ENCODE data around the gene CES3.
A peak's percentile ranks its signal among the peaks of the same experiment; 100 is the strongest.

CES3 gene, protein sequence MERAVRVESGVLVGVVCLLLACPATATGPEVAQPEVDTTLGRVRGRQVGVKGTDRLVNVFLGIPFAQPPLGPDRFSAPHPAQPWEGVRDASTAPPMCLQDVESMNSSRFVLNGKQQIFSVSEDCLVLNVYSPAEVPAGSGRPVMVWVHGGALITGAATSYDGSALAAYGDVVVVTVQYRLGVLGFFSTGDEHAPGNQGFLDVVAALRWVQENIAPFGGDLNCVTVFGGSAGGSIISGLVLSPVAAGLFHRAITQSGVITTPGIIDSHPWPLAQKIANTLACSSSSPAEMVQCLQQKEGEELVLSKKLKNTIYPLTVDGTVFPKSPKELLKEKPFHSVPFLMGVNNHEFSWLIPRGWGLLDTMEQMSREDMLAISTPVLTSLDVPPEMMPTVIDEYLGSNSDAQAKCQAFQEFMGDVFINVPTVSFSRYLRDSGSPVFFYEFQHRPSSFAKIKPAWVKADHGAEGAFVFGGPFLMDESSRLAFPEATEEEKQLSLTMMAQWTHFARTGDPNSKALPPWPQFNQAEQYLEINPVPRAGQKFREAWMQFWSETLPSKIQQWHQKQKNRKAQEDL

DNA sequence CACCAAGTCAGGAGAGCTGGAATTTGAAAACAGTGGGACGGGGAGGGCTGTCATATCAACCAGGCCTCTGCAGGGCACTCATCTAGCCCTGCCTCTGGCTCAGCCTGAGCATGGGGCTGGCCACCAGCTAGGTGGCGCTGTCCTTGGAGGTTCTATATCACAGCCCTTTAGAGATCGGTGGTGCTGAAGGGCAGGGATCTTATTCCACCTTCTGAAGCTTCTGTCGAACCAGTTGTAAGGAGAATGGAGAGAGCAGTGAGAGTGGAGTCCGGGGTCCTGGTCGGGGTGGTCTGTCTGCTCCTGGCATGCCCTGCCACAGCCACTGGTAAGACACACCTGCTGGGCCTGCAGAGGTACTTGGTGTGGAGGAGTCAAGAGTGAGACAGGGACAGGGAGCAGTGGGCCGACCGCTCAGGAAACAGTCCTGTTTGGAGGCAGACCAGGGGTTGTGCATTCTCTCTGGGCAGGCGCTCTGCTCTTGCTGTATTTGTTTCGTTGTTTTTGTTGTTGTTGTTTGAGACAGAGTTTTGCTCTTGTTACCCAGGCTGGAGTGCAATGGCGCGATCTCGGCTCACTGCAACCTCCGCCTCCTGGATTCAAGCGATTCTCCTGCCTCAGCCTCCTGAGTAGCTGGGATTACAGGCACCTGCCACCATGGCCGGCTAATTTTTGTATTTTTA lies at the start of gene CES3:
CES3 (plus strand) TSS at position 202 of the 680 bp plus-strand sequence; CDS start at position 244, 42 bp downstream.
- FAIRE-seq = peak; percentile 84

DNA sequence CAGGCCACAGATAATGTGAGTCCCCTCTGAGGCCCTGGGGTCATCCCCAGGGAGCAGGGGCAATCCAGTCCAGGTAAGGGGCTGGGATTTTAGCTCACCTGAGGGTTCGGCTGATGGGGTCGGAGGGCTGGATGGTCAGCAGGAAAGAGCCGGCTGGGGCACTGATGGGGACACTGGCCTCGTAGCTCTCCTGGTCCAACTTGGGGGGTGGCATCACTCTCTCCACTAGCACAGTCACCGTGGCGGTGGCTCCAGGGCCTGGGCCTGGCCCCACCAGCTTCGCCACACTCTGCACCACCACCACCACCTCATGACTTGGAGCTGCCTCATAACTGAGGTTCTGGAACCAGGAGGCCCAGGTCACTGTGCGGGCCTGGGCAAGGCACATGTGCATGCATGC lies 49.3 kb upstream of the CES3 start:
- FAIRE-seq = no peak

DNA sequence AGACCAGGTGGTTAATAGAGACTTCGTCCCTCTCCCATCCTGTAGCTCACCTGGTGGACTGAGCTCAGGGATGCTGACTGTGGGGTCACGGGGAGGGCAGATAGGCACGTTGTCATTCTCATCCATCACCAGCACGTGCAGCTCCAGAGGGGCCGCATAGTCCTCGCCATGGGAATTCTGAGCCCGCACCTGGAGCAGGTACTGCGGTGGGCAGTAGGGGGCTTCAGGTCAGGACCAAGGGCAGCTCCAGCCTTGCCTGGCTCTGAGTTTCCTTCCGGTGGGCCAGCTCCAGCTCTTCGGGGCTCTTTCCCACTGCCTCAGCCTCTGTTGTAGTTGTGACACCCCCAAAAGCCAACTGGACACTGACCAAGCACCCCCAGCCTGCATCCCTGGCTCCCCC lies 48.0 kb upstream of the CES3 start:
- FAIRE-seq = no peak

DNA sequence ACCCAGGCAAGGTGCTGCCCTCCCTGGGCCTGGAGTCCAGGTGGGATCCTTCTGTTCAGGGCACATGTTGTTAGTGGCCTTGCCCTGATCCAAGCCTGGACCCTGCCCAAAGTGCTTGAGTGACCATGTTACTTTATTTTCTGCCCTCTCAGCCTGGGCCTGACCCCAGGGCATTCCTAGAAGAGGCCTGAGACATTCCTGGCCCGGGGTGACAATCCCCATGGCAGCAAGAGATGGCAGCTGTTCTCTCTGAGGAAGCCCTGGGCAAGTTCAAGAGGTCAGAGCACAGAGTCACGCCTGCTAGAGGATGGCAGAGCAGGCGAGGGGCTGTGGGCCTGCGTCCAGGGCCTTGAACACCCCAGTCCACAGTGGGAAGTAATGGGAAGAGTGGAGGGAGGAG lies 47.4 kb upstream of the CES3 start:
- FAIRE-seq = no peak

DNA sequence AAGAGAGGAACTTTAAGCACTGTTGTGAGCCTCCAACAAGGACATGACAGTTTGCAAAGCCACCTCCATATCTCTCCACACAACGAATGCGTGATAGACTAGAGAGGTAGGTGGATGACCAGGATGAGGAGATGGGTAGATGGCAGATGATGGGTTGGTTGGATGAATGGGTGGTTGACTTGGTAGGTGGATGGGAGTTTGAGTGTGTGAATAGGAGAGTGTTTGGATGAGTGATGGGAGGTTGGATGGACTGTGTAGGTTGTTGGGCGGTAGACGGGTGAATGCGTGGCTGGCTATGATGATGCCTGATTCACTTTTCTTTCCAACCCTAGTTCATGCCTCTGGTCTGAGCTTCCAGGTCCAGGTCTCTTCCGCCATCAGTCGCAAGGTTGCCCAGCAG lies 46.5 kb upstream of the CES3 start:
- FAIRE-seq = no peak

DNA sequence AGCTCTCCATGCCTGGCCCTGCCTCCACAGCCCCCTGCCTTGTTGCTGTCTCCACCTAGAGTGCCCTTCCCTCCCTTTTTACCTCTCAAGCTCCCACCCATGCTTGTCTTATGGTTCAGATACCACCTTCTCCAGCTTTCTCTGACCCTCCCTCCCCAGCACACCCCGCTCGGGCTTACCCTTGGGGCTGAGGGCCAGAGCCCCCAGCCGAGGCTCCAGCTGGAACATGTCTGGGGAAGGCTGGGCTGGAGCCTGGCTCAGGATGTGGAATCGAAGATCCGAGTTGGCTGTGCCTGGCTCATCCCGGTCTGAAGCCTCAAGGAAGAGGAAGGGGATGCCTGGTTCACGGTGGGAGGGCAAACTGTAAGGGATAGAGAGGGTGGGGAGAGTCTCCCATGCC lies 46.0 kb upstream of the CES3 start:
- FAIRE-seq = no peak

DNA sequence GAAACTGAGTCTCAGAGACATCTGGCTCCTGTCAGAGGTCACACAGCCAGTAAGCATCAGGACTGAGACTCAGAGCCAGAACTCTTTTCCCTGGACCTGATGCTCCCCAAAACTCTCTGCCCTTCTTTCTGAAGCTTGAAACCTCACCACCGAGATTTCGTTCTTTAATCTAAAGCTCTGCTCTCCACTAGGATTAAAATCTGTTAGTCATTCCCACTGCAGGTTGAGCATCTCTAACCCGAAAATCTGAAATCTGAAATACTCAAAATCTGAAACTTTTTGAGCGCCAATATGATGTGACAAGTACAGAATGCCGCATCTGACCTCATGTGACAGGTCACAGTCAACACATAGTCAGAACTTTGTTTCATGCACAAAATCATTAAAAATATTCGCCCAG lies 44.5 kb upstream of the CES3 start:
- FAIRE-seq = no peak

DNA sequence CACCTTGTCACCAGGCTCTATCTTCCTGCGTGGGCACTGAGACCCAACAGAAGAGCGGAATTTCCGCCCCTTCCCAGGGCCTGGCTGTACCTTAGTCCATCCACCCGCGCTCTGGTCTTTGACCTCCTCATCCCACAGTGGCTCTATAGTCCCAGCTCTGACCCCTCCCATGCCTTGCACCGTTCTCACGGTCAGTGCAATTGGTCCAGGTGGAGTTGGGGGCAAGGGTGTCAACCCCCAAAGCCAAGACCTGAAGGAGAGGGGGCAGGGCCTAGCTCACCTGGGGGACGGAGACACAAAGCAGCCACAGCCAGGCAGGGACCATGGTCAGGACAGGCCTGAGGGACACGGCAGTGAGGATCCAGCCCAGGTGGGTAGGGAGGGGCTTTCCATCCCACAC lies 43.3 kb upstream of the CES3 start:
- FAIRE-seq = no peak

DNA sequence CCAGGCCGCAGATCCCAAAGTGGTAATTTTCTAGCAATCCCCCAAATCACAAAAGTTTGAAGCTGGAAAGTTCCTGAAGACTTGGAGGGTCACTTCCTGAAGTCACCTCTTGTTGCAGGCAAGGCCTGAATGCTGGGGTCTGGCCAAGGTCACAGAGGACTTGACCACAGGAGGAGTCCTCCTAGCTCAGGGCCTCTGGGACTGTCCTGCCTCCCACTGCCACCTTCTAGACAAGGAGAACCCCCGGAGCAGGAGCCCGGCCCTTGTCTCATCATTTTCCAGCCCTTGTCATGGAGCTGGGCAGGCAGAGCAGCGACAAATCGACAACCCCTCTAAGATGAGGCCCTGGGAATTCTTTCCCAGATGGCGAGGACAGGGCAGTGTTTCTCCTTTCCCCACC lies 42.7 kb upstream of the CES3 start:
- FAIRE-seq = no peak

DNA sequence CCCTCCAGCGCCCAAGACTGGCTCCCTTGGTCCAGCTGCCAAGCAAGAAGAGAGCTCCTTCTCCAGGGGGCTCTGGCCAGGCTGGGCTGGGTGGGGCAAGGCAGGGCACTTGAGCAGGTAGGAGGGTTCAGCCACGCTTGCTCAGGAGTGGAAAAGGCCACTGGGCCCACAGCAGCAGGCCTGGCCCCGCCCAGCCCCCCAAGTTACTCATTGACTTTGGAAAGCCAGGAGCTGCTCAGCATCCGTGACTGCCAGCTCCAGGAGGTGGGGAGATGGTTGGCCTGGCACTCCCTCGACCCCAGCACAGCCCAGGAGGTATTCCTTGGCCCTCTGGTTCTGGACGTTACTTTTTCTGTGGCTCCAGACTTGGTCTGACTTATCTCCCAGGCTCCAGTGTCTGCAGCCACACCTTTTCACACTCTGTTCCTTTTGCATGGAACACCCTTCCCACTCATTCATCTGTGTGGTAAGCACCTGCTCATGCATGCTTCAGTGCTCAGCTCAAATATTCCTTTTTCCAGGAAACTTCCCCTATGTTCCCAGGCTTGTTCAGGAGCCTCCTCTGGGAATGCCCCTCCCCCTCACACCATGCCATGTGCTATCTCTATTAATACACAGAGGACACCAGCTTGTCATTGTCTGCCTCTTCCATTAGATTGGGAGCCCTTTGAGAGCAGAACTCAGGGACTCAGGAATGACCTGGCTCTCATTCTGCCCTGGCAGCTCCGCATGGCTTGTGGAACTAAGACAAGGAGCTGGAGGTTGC lies 42.1 kb upstream of the CES3 start, which contains the start of gene CDH16:
CDH16 (minus strand) TSS at position 83 of the 766 bp plus-strand sequence. CDS start 820 bp downstream, outside the sequence.
- no peak for FAIRE-seq

DNA sequence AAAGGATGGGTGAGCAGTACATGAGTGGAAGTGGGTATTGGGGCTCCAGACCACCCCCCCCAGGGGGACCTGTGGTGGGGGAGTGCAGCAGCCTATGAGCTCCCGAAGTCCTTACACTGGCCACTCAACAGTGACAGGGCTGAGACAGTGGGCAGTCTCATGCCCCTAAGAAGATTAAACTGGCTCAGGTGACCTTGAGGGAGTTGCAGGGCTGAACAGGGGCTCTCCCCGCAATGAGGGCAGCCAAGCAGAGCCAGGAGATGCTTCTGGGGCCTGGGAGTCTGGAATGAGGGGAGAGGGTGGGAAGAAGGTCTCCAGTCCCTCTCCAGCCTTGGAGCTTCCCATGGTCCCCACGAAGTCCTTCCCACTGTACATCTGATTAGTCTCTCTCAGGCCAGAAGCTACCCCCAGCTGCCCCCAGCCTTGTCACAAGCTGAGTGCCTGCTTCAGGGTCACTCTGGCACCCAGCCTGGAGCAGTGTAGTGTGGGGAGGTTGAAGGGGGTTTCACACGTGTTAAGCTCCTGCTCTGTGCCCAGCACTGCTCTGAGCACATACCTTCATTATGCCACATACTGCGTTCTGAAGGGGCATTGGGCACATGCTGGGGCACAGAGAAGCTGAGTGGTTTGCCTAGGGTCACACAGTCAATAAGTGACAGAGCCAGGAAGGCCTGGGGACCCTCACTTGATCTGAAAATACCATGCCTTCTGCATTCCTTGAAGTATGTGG lies 41.3 kb upstream of the CES3 start:
- FAIRE-seq = no peak

DNA sequence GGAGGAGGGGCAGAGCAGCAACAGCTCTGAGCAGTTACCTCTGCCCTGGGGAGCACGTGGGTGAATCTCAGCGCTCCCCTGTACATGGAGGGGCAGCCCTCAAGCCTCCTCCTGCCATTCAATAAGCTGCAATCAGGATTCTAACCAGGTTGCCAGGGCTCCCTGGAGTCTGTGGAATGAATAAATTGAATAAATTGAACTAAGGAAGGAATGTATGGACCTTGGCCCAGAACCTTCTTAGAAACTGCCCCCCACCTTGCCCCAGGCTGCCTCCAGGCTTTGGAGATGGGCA lies 40.8 kb upstream of the CES3 start:
- no peak for FAIRE-seq

DNA sequence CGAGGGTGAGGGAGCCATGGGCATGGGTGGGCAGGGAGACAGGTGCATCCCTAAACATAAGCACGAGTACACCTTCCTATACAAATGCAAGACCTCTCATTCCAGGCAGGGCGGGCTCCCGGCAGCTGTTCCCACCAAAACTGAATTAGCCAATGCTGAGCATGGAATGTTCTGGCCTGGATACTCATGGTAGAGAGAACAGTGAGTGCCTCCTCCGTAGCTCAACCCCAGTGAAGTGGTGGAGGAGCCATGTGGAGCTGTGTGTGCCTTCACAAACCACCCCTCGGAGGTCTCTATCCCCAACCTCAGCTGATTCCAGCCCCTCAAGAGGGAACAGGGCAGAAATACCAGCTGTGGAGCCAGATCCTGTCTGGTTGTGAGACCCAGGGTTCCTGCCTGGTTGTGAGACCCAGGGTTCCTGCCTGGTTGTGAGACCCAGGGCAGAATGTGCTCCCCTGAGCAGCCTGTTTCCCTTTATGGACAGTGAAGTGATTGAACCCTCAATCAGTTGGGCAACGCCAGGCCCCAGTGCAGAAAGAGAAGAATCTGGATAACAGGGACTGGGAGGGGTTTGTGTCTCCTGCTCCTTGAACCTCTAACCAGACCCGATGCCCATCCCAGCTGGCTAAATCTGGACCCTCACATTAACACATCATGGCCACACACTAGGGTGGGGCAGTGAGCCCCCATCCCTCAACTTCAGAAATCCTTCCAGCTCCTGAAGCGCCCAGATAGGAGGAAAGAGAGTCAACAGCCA lies 40.0 kb upstream of the CES3 start:
- no peak for FAIRE-seq

DNA sequence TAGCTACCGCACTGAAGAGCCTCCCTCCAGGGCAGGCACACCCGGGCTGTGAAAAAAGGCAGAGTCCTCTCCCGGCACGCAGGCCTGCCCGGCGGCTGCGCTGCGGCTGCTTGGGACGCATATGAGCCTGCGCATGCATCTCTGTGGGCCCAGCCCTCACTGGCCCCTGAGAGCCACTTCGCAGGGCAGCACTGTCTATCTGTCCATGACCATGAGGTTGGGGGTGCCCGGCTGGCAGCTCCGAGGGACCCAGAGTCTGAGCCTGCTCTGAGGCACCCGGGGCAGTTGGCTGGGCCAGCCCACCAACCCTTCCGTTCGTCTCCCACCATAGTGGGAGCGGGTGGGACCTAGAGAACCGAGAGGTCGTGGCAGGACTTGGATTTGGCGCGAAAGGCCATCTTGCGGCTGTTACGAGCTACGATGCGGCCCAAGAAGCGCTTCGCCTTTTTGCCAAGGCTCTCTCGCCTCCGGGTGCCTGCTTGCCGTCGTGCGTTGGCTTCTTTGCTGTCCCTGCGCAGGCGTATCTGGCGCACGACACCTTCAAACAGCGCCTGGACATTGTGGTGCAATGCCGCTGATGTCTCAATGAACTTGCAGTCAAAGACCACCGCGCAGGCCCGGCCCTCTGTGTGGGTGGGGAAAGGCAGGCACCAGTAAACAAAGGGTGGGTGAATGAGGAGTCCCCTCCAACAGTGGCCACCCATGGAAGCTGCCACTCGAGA lies 39.2 kb upstream of the CES3 start:
- no peak for FAIRE-seq

DNA sequence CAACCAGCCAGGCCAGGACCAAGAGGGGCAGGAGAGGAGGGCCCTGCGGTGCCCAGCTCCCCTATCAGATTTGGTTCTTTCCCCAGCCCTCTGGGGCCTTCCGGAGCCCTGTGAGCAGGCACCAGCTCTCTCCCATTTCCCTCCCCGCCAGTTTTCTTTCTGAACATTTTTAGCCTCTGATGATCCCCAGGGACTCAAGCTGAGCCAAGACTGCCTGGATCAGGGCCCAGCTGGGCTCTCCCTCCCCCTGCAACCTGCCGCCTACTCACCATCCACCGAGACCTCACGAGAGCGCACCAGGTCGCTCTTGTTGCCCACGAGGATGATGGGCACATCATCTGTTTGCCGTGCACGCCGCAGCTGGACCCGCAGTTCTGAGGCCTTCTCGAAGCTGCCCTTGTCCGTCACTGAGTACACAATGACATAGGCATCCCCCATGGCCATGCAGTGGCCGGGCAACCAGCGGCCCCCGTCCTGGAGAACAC lies 37.8 kb upstream of the CES3 start:
- no peak for FAIRE-seq

DNA sequence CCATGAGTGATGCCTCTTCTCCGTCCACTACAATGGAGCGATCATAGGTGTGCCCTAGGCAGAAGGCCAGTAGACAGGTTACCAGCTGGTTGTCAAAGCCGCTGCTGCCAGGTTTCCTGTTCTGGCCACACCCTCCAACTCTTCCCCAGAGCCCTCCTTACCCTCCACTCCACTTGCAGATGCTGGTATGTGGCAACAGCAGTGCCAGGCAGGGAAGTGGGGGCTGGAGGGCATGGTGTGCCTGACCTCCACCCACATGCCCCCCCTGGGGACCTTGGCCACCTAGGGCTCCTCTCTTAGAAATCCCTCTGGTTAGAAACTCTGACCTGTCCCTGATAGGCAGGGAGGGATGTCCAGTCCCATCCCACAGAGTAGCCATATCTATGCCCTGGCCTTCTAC lies 37.2 kb upstream of the CES3 start:
- no peak for FAIRE-seq

DNA sequence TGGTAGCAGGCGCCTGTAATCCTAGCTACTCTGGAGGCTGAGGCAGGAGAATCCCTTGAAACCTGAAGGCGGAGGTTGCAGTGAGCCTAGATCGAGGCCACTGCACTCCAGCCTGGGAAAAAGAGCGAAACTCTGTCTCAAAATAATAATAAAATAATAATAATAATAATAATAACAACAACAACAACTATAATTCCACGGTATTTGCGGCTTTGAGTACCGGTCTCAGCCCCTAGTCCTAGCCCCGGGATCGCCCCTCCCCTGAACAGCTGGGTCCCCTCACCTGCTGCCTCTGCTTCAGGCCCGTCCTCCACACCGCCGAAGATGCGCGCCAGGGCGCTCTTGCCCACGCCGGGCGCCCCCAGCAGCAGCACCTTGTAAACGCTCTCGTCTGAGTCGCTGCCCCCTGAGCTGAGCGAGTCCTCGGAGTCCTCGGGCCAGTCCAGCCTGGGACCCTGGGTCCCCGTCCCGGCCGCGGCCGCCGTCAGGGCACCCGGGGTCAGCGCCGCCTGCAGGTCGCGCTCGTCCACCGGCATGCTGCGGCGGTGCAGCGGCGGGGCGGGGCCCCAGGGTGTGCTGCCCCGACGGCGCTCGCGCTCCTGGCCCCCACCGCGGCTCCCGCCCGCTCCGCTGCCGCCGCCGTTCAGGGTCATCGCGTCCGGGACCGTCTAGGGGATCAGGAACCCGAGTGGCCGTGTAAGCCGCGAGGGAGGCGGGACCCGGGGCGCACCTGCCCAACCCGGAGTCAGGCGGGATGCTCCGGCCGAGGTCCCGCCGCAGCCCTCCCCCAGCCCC lies 36.3 kb upstream of the CES3 start:
- FAIRE-seq = no peak

DNA sequence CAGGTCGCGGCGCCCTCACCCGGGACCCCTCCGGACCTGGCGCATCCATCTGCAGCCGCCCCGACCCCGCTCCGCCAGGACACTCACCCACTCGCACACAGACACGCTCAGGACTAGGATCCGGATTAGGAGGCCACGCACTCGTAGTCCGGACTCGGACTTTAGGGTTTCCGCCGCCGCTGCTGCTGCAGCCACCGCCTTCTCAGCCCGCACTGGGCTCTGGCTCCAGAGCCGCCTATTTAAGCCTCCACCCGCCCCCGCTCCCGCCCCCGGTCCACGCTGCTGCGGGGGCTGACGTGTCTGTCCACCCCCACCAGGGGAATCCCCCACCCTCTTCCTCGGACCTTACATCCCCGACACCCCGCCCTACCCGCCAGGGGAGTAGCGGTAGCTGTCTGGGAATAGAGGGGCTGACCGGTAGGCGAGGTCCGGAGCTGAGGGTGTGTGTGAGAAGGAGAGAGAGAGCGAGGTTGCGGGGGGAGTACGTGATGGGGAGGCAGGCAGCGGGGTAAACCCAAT lies 35.7 kb upstream of the CES3 start, which contains the start of gene RRAD:
RRAD (minus strand) TSS at position 214 of the 519 bp plus-strand sequence. CDS start 356 bp downstream, outside the sequence.
- no peak for FAIRE-seq

DNA sequence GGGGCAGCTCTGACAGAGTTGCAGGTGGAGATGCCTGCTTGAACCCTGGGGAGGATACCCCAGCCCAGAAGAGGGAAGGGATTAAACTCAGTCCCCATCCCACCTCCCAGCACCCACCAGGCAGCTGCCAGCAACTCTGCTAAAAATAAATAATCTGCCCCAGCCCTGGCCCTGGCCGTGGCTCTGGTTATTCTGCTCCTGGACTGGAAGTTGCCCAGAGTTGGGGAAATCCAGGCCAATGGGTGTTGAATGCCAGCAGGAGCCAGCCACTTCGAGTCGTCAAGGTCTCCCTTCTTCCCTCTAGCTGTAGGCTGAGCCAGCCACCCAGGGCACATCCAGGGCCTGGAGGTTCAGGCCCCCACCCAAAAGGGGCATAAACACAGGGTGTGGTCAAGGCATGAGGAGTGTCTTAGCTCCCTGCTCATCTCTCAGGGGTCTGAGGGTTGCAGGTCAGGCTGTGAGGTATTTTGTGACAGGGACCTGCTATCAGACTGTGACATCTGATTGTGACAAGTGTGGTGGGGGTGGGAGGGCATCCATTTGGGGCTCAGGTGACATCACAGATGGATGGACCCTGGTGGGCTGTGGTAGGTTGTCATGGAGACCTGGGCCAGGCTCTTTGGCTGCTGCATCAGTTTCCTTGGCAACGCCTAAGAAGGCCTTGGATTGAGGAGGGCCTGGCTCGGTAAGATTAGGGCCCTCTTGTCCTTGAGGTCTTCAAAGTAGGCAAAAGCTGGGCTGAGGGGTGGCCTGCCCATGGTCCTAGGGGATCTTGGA lies 34.7 kb upstream of the CES3 start:
- no peak for FAIRE-seq
